NCI-H2081 treated with DMSO at 0.1 percent for 48 hours (cell line): Measurements from ENCODE around the gene PACSIN2.
"Not testable (repeated sequence)": the region's sequence is repeated elsewhere in the genome, so short reads cannot be mapped to it uniquely, and the experiment has no call there.

ENCODE experiments used
- DNase-seq: peaks from one replicate; lab custom pipeline; 2025; lab: John Stamatoyannopoulos, UW

The PACSIN2 gene

GRCh38 chr22:42964994-42965699 lies 49.8 kb downstream of the PACSIN2 start:
- no peak for DNase-seq

GRCh38 chr22:42963231-42963595 lies 51.7 kb downstream of the PACSIN2 start:
- DNase-seq, result no peak

GRCh38 chr22:42962295-42963230 lies 52.4 kb downstream of the PACSIN2 start:
- no peak for DNase-seq

GRCh38 chr22:42961810-42962209 lies 53.1 kb downstream of the PACSIN2 start:
- DNase-seq, result no peak

GRCh38 chr22:42961400-42961690 lies 53.6 kb downstream of the PACSIN2 start:
- DNase-seq, result not testable (repeated sequence)

GRCh38 chr22:42960531-42961399 lies 54.2 kb downstream of the PACSIN2 start:
- no peak for DNase-seq

GRCh38 chr22:42959576-42960509 lies 55.1 kb downstream of the PACSIN2 start:
- no peak for DNase-seq

- DNase-seq, result no peak
These were observed 56.0 kb downstream of the PACSIN2 start for GRCh38 chr22:42958937-42959336.

- no peak for DNase-seq
These were observed 57.0 kb downstream of the PACSIN2 start for GRCh38 chr22:42957958-42958357.

- no peak for DNase-seq
These were observed 57.4 kb downstream of the PACSIN2 start for GRCh38 chr22:42957544-42957943.

GRCh38 chr22:42955848-42956247 lies 59.1 kb downstream of the PACSIN2 start:
- DNase-seq, result no peak

- DNase-seq, result no peak
These were observed 59.8 kb downstream of the PACSIN2 start for GRCh38 chr22:42955087-42955635.

- DNase-seq, result not testable (repeated sequence)
These were observed 61.2 kb downstream of the PACSIN2 start for GRCh38 chr22:42953751-42954150.

- DNase-seq, result no peak
These were observed 63.7 kb downstream of the PACSIN2 start for GRCh38 chr22:42951093-42951710.

- DNase-seq, result no peak
These were observed 64.7 kb downstream of the PACSIN2 start for GRCh38 chr22:42950281-42950680.

- no peak for DNase-seq
These were observed 65.8 kb downstream of the PACSIN2 start for GRCh38 chr22:42949159-42949558.

GRCh38 chr22:42948294-42948693 lies 66.7 kb downstream of the PACSIN2 start:
- no peak for DNase-seq

GRCh38 chr22:42947211-42947990 lies 67.5 kb downstream of the PACSIN2 start:
- DNase-seq, result no peak

- no peak for DNase-seq
These were observed 68.3 kb downstream of the PACSIN2 start for GRCh38 chr22:42946546-42947198.
